Endothelial cell of umbilical vein (primary cell): ENCODE measurements around the gene CDK12. TPM values are rescaled to one million over a fixed set of nuclear protein-coding genes. Genes with fewer than 3 reads are reported as not detected.
A peak's percentile ranks its signal among the peaks of the same experiment; 100 is the strongest.

Experiments
- BruUV-seq: library from RNA; stranded (reverse); fragments of 400-500 nt; replicated peaks from 2 replicates; lab custom pipeline; 2021; lab: Mats Ljungman, UMichigan
- CTCF ChIA-PET: fragments of 300-600, 350-600 bp; sonication (Branson Sonifier 250); formaldehyde crosslinking; loops from one replicate; lab custom pipeline; 2021; ENCODE audit warnings: antibody characterized with exemption, inconsistent platforms; lab: Charles Lee
- POLR2A ChIA-PET: fragments of 300-600, 350-600 bp; sonication (Branson Sonifier 250); formaldehyde crosslinking; loops from one replicate; lab custom pipeline; 2021; ENCODE audit warnings: antibody characterized with exemption, inconsistent platforms; lab: Charles Lee
- DNase-seq: peaks from one replicate; pipeline ENCODE4 v3.0.0-alpha.2; 2011; ENCODE audit warnings: low read depth, low spot score
- FAIRE-seq: peaks from 2 replicates; lab custom pipeline; 2011; peaks lifted over from hg19 to GRCh38; lab: Jason Lieb, UNC
- H2AFZ ChIP-seq: 2 replicates; pipeline ENCODE4 v1.6.0; 2012; ENCODE audit warnings: low read depth, low read length, control low read depth, inconsistent platforms
- H3K27ac ChIP-seq: 2 replicates; pipeline ENCODE4 v1.5.1; 2011; ENCODE audit warnings: low read depth, mild to moderate bottlenecking, control low read depth, low read length, moderate library complexity; ENCODE audit not compliant: insufficient read depth
- H3K27me3 ChIP-seq, 2 experiments: 2 replicates each; pipeline versions ENCODE4 v1.6.0 to v1.6.1; 2011; ENCODE audit warnings: low read length in 2 of 2, mixed read lengths in 1 of 2; ENCODE audit not compliant: control insufficient read depth in 2 of 2, insufficient read depth in 2 of 2
- H3K36me3 ChIP-seq, 2 experiments: 2 replicates in 1 of 2; 3 replicates in 1 of 2; pipeline ENCODE4 v1.5.1; 2011; ENCODE audit warnings: low read length in 2 of 2, mild to moderate bottlenecking in 1 of 2, moderate library complexity in 1 of 2; ENCODE audit not compliant: control insufficient read depth in 2 of 2, insufficient read depth in 2 of 2; ENCODE audit errors: extremely low read depth in 1 of 2
- H3K4me1 ChIP-seq: 3 replicates; pipeline ENCODE4 v1.5.1; 2011; ENCODE audit warnings: mild to moderate bottlenecking, low read length; ENCODE audit not compliant: control insufficient read depth, insufficient read depth; ENCODE audit errors: extremely low read depth
- H3K4me2 ChIP-seq: 2 replicates; pipeline ENCODE4 v1.6.1; 2011; ENCODE audit warnings: low read length, control low read depth, mixed read lengths; ENCODE audit not compliant: insufficient read depth
- H3K4me3 ChIP-seq, 3 experiments: fragments of 200-600 bp in 1 of 3; sonication (generic), shearing (Covaris generic) in 1 of 3; replicated peaks in 1 of 3; 2 replicates each; pipeline ENCODE4 v1.5.1; 2011 to 2016; ENCODE audit warnings: control low read depth in 3 of 3, low read length in 3 of 3, mild to moderate bottlenecking in 2 of 3, inconsistent platforms in 1 of 3, low read depth in 1 of 3, moderate library complexity in 1 of 3; ENCODE audit not compliant: insufficient read depth in 1 of 3
- H3K79me2 ChIP-seq: 2 replicates; pipeline ENCODE4 v1.6.0; 2012; ENCODE audit warnings: low read length, inconsistent platforms; ENCODE audit not compliant: control insufficient read depth, insufficient read depth
- H3K9ac ChIP-seq: replicated peaks from 2 replicates; pipeline ENCODE3; 2011; ENCODE audit warnings: low read length, control low read depth; ENCODE audit not compliant: insufficient read depth; ENCODE audit errors: extremely low read depth
- H3K9me1 ChIP-seq: replicated peaks from 3 replicates; pipeline ENCODE4 v1.6.0; 2011; ENCODE audit warnings: mild to moderate bottlenecking, low read length; ENCODE audit not compliant: control insufficient read depth, insufficient read depth; ENCODE audit errors: extremely low read depth
- H3K9me3 ChIP-seq: replicated peaks from 2 replicates; pipeline ENCODE4 v1.5.1; 2012; ENCODE audit warnings: low read length, inconsistent platforms; ENCODE audit not compliant: control insufficient read depth, insufficient read depth
- H4K20me1 ChIP-seq: replicated peaks from 2 replicates; pipeline ENCODE3; 2011; ENCODE audit warnings: mild to moderate bottlenecking, low read length; ENCODE audit not compliant: control insufficient read depth, insufficient read depth; ENCODE audit errors: extremely low read depth
- CTCF ChIP-seq, 2 donors: IDR thresholded peaks; 1 replicate in 1 of 2; 2 replicates in 1 of 2; pipeline ENCODE4 v1.5.1; 2011; ENCODE audit warnings: low read length in 2 of 2, mild to moderate bottlenecking in 2 of 2, moderate library complexity in 2 of 2, control low read depth in 1 of 2, inconsistent platforms in 1 of 2, low read depth in 1 of 2; ENCODE audit not compliant: insufficient read depth in 1 of 2; ENCODE audit errors: extremely low read depth in 1 of 2
- EZH2 ChIP-seq: IDR thresholded peaks from 2 replicates; pipeline ENCODE4 v1.6.1; 2012; ENCODE audit warnings: borderline replicate concordance, low read depth, mild to moderate bottlenecking, moderate library complexity, low read length, inconsistent platforms; ENCODE audit not compliant: severe bottlenecking
- FOS ChIP-seq: IDR thresholded peaks from 2 replicates; pipeline ENCODE4 v1.6.1; 2011; ENCODE audit warnings: mild to moderate bottlenecking, low read length, moderate library complexity, borderline replicate concordance; ENCODE audit not compliant: insufficient read depth
- GATA2 ChIP-seq: IDR thresholded peaks from 2 replicates; pipeline ENCODE4 v1.7.0; 2011; ENCODE audit warnings: low read depth, mild to moderate bottlenecking, moderate library complexity, mixed read lengths, low read length; ENCODE audit not compliant: insufficient read length, insufficient read depth
- JUN ChIP-seq: IDR thresholded peaks from 2 replicates; pipeline ENCODE4 v1.6.1; 2011; ENCODE audit warnings: borderline replicate concordance, low read depth; ENCODE audit not compliant: insufficient read length, insufficient read depth
- MYC ChIP-seq: IDR thresholded peaks from one replicate; pipeline ENCODE4 v1.6.1; 2011; ENCODE audit warnings: mild to moderate bottlenecking, low read depth, low read length
- POLR2A ChIP-seq: IDR thresholded peaks from 2 replicates; pipeline ENCODE4 v1.6.1; 2012; ENCODE audit warnings: low read depth, mild to moderate bottlenecking, control low read depth, low read length
- POLR2AphosphoS5 ChIP-seq: IDR thresholded peaks from 2 replicates; pipeline ENCODE4 v1.6.1; 2012; ENCODE audit warnings: low read depth, mild to moderate bottlenecking, control low read depth, low read length, moderate library complexity; ENCODE audit not compliant: insufficient read depth
- dilution Hi-C: fragments of 300-500 bp; cut with MboI; formaldehyde crosslinking; loops from one replicate; pipeline ENCODE4 v1.15.0; 2019; ENCODE audit warnings: low sequenced_read_pairs; ENCODE audit not compliant: extremely low pct_ligation_motif_present
- intact Hi-C: fragments of 100-400 bp; cut with micrococcal nuclease; formaldehyde crosslinking; loops from one replicate; pipeline ENCODE4 v1.10.0; 2022
- polyA plus RNA-seq, 4 experiments: library from polyadenylated mRNA; depleted of rRNA in 3 of 4; stranded (reverse) in 3 of 4; unstranded in 1 of 4; fragments of >200 nt; gene quantifications; 2 replicates each; pipeline versions ENCODE4 v1.2.1 to v1.2.3, GENCODE V29; 2011 to 2012; ENCODE audit warnings: missing spikeins in 1 of 4
- total RNA-seq: library from RNA; stranded (reverse); gene quantifications from 2 replicates; pipeline ENCODE4 v1.2.3, GENCODE V29; 2021
- TF ChIP-seq, protein P1 (sequence below): IDR thresholded peaks from 2 replicates; pipeline ENCODE4 v1.6.1; 2011; ENCODE audit not compliant: insufficient read depth, insufficient read length

The CDK12 gene
- total and polyA plus RNA-seq, 2 donors (not counting 3 experiments of a cell fraction or from before 2014, with no cell fraction given), result 14.2 to 55.4 TPM

DNA sequence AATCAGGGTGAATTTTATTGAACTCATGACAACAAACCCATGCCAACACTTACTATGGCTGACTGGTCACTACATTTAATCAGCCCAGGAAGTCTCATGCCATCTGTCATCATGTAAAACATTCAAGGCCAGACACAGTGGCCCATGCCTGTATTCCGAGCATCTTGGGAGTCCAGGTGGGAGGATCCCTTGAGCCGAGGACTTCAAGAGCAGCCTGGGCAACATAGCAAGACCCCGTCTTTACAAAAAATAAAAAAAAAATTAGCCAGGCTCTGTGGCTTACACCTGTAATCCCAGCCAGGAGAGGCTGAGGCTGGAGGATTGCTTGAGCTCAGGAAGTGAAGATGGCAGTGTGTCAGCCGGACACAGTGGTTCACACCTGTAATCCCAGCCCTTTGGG is 5.4 kb upstream of the CDK12 start:
- no peaks in the 10 kb centered on the region for H3K9me3 ChIP-seq
- no peak overlapping the region for H3K27ac ChIP-seq
- peaks cover 4% of the 10 kb centered on the region for H3K4me1 ChIP-seq
- no peak overlapping the region for H3K4me2 ChIP-seq
- ChIA-PET POLR2A (no interaction called here), CTCF (no interaction called here)
- no peaks in the 10 kb centered on the region for H4K20me1 ChIP-seq
- BruUV-seq, result no TSS peak
- no peak for DNase-seq
- dilution Hi-C loops, result no loop called here
- H3K79me2 ChIP-seq, result peaks cover under 1% of the 10 kb centered on the region
- no peak overlapping the region for H3K9ac ChIP-seq
- no peak overlapping the region for H2AFZ ChIP-seq
- no peak for FAIRE-seq
- no peaks in the 10 kb centered on the region for H3K9me1 ChIP-seq
- no peaks in the 10 kb centered on the region for H3K27me3 ChIP-seq
- no peak overlapping the region for H3K4me3 ChIP-seq
- intact Hi-C loops, result no loop called here
- TF ChIP-seq JUN, result no peak
- TF ChIP-seq GATA2, result no peak
- TF ChIP-seq EZH2, result no peak
- H3K36me3 ChIP-seq, result no peaks in the 10 kb centered on the region

DNA sequence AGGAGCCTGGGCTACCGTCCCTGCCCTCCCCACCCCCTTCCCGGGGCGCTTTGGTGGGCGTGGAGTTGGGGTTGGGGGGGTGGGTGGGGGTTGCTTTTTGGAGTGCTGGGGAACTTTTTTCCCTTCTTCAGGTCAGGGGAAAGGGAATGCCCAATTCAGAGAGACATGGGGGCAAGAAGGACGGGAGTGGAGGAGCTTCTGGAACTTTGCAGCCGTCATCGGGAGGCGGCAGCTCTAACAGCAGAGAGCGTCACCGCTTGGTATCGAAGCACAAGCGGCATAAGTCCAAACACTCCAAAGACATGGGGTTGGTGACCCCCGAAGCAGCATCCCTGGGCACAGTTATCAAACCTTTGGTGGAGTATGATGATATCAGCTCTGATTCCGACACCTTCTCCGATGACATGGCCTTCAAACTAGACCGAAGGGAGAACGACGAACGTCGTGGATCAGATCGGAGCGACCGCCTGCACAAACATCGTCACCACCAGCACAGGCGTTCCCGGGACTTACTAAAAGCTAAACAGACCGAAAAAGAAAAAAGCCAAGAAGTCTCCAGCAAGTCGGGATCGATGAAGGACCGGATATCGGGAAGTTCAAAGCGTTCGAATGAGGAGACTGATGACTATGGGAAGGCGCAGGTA is 762 bp downstream of the CDK12 start:
- peak; percentile 56 for DNase-seq
- Histone ChIP-seq H3K9me1 (no peaks in the 10 kb centered on the region), H3K9ac (peak overlapping the region; percentile 100), H3K36me3 (peaks cover 0 to 2% of the 10 kb centered on the region in 2 experiments), H3K9me3 (no peaks in the 10 kb centered on the region), H3K27ac (peak overlapping the region; percentile 94), H4K20me1 (peaks cover 12% of the 10 kb centered on the region), H2AFZ (no peak overlapping the region), H3K4me3 (peak overlapping the region; percentile 62 to 93 (median 83)), H3K79me2 (peaks cover 55% of the 10 kb centered on the region), H3K4me2 (peak overlapping the region; percentile 100), H3K4me1 (peaks cover 15% of the 10 kb centered on the region), H3K27me3 (no peaks in the 10 kb centered on the region)
- TF ChIP-seq EZH2 (no peak), POLR2AphosphoS5 (no peak), GATA2 (no peak), JUN (no peak), FOS (no peak), POLR2A (no peak), CTCF (IDR thresholded peaks at IDR 0.05; ENCODE audit: extremely low read depth in 1 of 2, insufficient read depth in 1 of 2, low read depth in 1 of 2, low read length in 2 of 2) (no peak), MYC (no peak)
- TF ChIP-seq, protein P1, sequence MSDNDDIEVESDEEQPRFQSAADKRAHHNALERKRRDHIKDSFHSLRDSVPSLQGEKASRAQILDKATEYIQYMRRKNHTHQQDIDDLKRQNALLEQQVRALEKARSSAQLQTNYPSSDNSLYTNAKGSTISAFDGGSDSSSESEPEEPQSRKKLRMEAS, result no peak
- intact Hi-C loops, result loop anchor here (1.0 kb wide), 1 partner anchor 11 kb away; the partner anchor contains the start of gene MED1
- ChIA-PET CTCF (interaction anchor here (0.6 to 3.0 kb wide), 5 partner anchors 10 to 229 kb away, joined by 3 to 35 read pairs (median 4); partner anchors contain the start of gene MED1), POLR2A (interaction anchor here (1.5 to 2.7 kb wide), 2 partner anchors 9 to 11 kb away, joined by 4 to 45 read pairs; partner anchors contain the start of gene MED1)
- FAIRE-seq, result peak; percentile 50
- BruUV-seq, result no TSS peak
- dilution Hi-C loops, result no loop called here
